ENCODE results near the gene NPY4R2.
"Not testable (repeated sequence)": the region's sequence is repeated elsewhere in the genome, so short reads cannot be mapped to it uniquely, and the experiment has no call there.

NPY4R2 gene

DNA sequence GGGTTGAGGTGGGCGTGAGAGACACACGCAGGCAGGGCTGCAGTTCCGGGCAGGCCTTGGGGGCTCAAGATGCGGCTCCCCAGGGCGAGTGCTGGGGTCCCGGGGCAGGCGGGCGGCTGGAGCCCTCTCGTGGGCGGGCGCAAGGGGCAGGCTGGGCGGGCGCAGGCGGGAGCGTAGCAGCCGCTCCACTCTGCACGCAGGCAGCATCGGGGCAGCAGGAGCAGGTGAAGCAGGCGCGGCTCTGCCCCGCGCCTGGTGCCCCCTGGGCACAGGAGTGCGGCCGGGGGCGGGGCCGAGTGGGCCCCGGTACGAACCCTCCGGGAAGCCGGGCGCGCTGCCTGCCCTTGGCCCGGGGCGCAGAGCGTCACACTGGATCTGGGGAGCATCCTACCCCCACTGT lies at the start of gene NPY4R2:
TSS of gene NPY4R2 (plus strand) at position 188 of the 400 bp plus-strand sequence. CDS start 3,326 bp downstream, outside the sequence.
- not testable (repeated sequence) for DNase-seq (ENCODE audit: low spot score)

- not testable (repeated sequence) for DNase-seq (ENCODE audit: low spot score)
These were observed 47.6 kb upstream of the NPY4R2 start for GRCh38 chr10:47870887-47871286.

DNA sequence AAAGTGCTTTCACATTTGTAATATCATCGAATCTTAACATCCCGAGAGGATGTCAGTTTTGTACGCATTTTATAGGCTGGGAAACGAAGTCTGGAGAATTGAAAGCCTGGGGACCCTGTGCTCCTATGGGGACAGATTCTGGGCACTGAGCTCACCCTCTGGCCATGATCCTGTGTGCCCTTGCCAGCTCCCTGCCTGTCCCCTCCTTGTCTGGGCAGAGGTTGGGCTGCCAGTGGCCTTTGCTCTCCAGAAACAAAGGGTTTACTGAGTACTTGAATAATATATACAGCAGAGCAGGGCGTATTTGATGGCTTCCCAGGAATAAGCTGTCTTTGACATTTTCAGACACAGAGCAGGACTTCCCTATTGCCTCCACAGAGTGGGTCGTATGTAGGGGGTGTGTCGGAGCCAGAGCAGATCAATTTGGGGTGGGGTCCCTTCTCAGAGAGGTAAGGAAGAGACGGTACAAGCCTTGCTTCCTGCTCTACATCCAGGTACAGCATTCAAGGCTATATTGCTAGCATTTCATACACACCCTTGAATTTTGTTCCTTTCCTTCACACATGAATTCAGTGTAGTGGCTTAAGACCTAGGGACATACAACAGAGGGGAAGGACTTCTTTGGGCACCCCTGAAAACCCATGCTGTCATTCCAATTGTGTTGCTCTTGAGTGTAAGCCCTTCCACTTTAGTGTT lies 46.8 kb upstream of the NPY4R2 start:
- not testable (repeated sequence) for DNase-seq (ENCODE audit: low spot score)

GRCh38 chr10:47872236-47872635 lies 46.2 kb upstream of the NPY4R2 start:
- DNase-seq (ENCODE audit: low spot score): not testable (repeated sequence)

GRCh38 chr10:47884239-47884638 lies 34.2 kb upstream of the NPY4R2 start:
- DNase-seq (ENCODE audit: low spot score): not testable (repeated sequence)

DNA sequence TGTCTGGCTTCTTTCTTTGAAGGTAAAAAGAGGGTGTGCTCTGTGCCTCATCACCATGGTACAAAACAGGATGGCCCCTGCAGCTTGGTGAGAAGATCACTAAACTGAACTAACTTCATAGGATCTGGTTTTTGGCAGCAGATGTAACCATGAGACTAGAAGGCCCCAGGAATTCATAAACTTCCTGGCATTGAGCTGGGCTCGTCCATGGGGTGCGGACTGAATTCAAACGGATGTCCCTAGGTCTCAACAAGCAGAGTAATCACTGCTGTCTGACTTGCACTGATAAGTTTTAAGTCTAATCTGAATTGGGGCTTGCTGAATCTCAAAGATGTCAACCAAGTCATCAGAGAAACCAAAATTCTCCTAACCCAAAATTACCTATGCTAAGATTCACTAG lies 33.5 kb upstream of the NPY4R2 start:
- not testable (repeated sequence) for DNase-seq (ENCODE audit: low spot score)

DNA sequence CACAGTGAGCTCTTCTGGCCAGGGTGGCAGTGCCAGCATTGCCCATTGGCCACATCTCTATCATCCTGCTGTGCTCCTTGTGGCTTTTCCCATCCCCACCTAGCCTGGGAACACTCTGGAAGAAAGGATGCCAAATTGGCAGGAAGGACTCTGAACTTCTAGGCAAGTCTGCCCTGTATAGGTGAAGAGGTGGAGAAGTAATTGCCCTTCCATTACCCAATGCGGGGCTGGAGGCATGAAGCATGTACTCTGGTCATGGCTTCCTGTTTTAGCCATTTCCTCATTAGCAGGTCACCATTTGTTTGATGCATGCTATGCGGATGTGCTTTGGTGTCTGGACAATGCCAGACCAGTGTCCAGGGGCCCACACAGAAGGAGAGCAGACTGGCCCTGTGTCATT lies 32.1 kb upstream of the NPY4R2 start:
- DNase-seq (ENCODE audit: low spot score): not testable (repeated sequence)

- not testable (repeated sequence) for DNase-seq (ENCODE audit: low spot score)
These were observed 31.6 kb upstream of the NPY4R2 start for GRCh38 chr10:47886827-47887226.

GRCh38 chr10:47890737-47891136 lies 27.7 kb upstream of the NPY4R2 start:
- DNase-seq (ENCODE audit: low spot score): not testable (repeated sequence)

- DNase-seq (ENCODE audit: low spot score): not testable (repeated sequence)
These were observed 25.8 kb upstream of the NPY4R2 start for GRCh38 chr10:47892494-47893261.

DNA sequence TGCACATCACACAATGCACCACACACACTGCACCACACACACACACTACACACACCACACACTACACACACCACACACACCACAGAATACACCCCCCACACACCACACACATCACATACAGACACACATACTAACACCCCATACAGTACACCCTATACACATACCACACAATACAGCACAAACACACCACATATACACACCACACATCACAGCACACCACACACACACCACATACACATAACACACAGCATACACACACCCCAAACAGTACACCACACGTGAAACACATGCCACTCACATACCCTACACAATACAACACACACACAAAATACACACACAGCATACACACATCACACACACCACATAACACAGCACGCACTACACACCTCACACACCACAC lies 23.9 kb upstream of the NPY4R2 start:
- not testable (repeated sequence) for DNase-seq (ENCODE audit: low spot score)

GRCh38 chr10:47897813-47898212 lies 20.6 kb upstream of the NPY4R2 start:
- DNase-seq (ENCODE audit: low spot score): not testable (repeated sequence)

- not testable (repeated sequence) for DNase-seq (ENCODE audit: low spot score)
These were observed 9.1 kb upstream of the NPY4R2 start for GRCh38 chr10:47909333-47909732.

DNA sequence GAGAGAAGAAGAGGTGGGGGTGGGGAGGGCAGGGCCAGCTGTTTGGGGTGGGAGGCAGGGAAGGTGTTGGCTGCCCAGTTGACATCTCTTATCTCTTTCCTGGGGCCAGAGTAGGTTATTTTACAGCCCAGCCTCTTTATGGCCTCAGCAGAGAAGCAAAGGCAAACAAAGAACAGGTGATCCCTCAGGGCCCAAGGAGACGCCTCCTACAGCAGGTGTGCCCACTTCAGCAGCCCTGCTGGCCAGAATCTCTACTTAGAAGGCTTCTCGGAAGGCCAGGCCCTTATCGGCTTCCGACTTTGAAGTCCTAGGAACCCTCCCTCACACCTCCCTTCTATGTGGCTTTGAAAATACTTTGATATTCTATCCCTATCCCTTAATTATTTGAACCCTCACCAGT lies 8.0 kb upstream of the NPY4R2 start:
- DNase-seq (ENCODE audit: low spot score): not testable (repeated sequence)

GRCh38 chr10:47914052-47914451 lies 4.4 kb upstream of the NPY4R2 start:
- DNase-seq (ENCODE audit: low spot score): not testable (repeated sequence)

DNA sequence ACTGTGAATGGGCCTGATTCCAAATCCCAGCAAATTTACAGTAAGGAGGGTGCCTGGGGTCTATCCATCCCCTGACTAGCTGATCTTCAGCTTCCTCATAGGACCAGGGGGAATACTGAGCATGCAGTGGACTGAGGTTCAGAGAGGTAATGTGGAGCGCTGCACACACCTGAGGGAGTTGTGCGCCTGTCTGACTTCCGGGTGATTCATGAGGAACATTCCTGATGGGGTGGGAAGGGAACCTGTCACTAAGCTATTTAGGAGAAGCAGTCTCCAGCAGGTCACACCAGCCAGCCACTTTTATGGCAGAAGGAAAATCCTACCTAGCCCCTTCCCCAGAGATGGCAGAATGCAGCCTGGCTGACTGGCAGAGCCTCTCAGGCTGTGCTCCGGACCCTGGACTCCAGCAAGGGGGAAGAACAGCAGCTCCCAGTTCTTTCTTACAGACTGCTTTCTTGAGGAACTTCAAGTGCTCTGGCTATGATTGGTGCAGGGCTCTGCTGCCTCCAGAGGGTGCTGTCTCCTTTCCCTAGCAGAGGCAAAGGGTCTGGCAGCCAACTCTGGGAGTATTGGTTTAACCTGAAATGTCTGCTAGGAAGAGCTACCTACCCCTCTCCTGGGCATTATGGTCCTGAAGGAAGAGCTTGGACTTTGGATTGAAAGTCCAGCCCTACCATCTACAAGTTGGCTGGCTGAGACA lies 2.5 kb upstream of the NPY4R2 start:
- not testable (repeated sequence) for DNase-seq (ENCODE audit: low spot score)

- DNase-seq (ENCODE audit: low spot score): not testable (repeated sequence)
These were observed 2.1 kb downstream of the NPY4R2 start for GRCh38 chr10:47920610-47921009.

- not testable (repeated sequence) for DNase-seq (ENCODE audit: low spot score)
These were observed 4.0 kb downstream of the NPY4R2 start for GRCh38 chr10:47922503-47922902.

- DNase-seq (ENCODE audit: low spot score): not testable (repeated sequence)
These were observed 6.2 kb downstream of the NPY4R2 start for GRCh38 chr10:47924628-47925027.

- not testable (repeated sequence) for DNase-seq (ENCODE audit: low spot score)
These were observed 8.9 kb downstream of the NPY4R2 start for GRCh38 chr10:47927147-47927916.

DNA sequence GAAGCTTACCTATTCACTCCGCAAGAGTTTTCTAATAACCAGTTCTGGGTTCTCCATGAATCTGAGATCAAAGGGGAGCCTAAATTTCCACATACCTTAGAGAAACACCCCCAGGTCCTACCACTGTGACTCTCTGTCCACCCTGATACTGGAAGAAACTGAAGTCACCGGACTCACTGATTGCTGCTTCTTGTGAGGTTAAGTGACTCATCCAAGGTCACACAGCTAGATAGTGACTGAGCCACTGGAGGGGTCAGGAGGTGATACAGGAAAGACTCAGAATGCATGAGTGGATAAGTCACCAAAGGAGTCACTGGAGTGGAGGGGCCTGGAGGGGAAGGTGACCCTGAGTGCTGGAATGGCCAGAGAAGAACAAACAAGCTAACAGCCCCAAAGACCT lies 9.8 kb downstream of the NPY4R2 start:
- DNase-seq (ENCODE audit: low spot score): not testable (repeated sequence)

GRCh38 chr10:47932824-47933223 lies 14.4 kb downstream of the NPY4R2 start:
- DNase-seq (ENCODE audit: low spot score): not testable (repeated sequence)

Measured in HuH-7.5 (cell line).